Measurements from ENCODE around the gene GALNT9.
A peak's percentile ranks its signal among the peaks of the same experiment; 100 is the strongest.
"Not testable (repeated sequence)": the region's sequence is repeated elsewhere in the genome, so short reads cannot be mapped to it uniquely, and the experiment has no call there.

The GALNT9 gene

DNA sequence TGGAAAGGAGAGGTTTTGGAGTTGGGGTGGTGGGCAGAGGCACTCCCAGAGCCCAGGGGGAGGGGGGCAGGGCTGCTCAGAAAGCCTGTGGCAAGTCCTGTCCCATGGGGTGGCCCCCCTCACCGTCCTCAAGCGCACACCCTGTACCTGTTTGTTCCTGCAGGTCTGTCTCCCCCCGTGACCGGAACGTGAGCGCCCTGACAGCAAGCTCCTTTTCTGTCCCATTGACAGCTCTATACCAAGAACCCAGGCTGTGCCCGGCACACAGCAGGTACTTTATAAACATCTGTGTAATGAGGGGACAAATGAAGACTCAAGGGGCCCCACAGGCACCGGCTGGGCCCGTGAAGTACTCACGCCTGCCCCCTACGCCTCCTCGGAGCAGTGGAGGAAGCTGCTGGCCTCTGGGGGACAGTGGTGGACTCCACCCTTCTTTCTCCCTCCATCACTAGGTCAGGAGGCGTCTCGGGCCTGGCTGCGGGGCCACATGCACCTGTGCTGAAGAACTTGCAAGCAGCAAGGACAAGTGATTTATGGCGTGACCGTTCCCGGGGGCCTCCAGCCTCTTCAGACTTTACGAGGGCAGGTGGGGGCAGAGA is 65.8 kb downstream of the GALNT9 start:
- no peak for DNase-seq

DNA sequence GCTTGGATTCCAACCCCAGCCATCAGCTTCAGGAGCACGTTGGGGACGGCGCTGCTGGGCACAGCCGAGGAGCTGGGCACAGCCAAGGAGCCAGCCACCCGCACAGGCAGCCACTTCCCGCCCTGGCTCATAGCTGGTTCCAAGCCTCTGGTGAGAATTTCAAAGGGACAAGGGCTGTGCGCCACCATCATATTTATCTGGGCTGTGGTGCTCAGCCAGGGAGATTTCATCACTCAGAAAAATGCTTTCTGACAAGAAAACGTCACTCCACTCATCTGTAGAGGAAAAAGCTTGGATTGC is 66.4 kb downstream of the GALNT9 start:
- DNase-seq, result no peak

DNA sequence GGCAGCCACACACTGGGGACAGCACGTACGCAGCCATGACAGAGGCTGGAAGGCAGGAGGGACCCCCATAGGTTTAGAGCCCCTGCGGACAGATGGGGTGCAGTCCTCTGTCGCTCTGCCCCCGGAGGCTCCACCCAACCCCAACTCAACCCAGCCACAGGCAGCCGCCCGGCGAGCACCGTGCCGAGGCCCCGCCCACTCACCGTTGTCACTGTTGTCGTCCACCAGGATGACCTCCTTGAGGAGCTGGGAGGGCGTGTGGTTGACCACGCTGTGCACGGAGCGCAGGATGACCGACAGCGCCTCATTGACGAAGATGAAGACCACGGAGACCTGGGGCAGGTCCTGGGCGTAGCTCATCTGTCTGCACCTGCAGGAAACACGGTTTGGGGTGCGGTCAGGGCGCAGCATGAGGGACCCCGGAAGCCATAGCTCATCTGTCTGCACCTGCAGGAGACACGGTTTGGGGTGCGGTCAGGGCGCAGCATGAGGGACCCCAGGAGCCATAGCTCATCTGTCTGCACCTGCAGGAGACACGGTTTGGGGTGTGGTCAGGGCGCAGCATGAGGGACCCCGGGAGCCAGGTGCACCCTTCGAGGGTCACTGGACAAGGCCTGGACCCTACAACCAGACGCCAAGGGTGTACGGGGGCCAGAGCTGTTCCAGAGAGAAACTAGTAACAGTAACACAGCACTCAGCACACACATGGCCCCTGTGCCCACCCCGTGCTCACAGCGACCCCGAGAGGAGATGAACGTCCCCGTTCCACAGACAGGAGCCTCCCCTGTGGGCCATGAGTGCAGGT is 66.9 kb downstream of the GALNT9 start:
- DNase-seq, result no peak

- DNase-seq, result no peak
Measured at GRCh38 chr12:132261328-132262138, 67.9 kb downstream of the GALNT9 start.

GRCh38 chr12:132260721-132261120 is 68.7 kb downstream of the GALNT9 start:
- no peak for DNase-seq

DNA sequence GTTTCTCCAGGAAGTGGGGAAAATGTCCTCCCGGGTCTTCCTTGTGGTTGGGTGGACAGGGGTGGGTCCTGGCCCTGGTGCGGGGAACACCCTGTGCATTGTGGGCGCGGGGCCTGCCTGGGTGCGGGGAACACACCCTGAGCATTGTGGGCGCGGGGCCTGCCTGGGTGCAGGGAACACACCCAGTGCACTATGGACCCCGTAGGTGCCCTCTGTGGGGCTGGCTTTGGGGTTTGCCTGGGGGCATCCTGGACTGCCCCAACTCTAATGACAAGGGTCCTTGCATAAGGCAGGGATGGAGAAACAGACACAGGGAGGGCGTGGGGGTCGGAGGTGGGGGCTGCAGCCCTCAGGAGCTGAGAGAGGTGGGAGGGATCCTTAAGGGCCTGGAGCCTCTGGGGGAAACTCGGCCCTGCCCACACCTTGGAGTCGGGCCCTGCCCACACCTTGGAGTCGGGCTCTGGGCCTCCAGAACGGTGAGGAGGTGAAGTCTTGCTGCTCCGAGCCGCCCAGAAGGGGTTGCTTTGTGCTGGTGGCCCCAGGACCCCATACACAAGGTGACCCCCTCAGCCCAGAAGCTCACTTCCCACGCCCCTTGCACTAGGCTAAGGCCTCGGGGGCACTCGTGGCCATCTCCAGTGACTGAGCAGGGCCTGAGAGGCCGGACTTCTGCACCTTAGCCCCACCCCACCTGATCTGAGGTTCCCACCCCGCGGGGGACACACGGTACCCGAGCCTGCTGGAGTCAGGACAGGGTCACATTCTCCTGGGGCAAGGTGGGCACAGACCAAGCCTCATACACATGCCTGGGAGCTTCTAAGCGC is 69.3 kb downstream of the GALNT9 start:
- no peak for DNase-seq

DNA sequence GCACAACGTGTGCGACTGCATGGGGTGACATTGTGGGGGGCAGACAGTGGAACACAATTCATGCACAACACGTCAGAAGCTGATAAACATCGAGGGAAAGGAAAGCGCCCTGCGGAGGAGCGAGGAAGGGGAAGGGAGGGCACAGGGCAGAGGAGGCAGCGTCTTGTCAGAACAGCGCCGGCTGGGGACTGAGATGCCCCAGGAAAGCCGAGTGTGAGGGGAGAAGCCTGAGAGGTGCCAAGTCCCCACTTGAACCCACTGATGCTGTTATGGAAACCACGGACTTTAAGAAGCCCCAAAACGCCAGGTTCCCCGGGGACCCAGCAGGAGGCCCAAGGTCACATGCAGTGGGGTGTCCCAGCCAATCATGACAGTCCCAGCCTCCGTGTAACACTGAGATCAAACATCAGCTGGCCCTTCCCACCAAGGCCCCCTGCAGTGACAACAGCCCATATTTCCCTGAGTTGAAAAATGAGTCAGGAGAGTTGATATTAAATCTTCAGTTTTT is 70.0 kb downstream of the GALNT9 start:
- no peak for DNase-seq

DNA sequence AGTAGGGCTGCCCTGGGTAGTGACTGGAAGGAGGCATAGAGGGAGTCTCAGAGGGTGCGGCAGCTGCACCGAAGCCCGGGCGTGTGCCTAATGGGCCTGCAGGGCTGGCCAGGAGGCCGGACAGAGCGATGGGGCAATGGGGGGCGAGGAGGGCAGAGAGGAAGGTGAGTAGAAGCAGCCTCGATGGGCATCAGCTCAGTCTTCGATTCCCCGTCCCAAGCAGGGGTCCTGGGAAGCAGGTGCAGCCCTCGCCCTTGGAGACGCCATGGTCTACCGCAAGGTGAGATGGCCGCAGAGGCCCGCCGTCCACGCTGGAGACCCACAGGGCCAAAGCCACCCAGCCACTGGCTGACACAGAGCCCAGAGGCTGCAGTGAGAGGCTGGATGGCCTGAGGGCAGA is 70.8 kb downstream of the GALNT9 start:
- no peak for DNase-seq

GRCh38 chr12:132257955-132258490 is 71.4 kb downstream of the GALNT9 start:
- DNase-seq, result no peak

- DNase-seq, result no peak
Measured at GRCh38 chr12:132257206-132257954, 72.0 kb downstream of the GALNT9 start.

DNA sequence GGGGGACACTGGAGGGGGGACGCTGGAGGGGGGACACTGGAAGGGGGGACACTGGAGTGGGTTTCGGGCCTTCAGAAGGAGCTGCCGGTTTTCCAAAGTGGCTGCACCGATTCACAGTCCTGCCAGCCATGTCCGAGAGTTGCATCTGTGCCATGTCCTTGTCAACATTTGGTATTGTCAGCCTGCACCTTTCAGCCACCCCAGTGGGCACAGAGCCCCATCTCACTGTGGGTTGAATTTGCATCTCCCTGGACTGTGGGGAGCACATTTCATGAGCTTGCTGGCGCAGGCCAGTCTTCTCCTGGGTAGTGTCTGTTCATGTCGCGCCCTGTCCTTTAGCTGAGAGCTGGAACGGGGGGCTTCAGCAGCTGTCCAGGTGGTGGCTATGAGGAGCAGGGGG is 72.7 kb downstream of the GALNT9 start:
- no peak for DNase-seq

DNA sequence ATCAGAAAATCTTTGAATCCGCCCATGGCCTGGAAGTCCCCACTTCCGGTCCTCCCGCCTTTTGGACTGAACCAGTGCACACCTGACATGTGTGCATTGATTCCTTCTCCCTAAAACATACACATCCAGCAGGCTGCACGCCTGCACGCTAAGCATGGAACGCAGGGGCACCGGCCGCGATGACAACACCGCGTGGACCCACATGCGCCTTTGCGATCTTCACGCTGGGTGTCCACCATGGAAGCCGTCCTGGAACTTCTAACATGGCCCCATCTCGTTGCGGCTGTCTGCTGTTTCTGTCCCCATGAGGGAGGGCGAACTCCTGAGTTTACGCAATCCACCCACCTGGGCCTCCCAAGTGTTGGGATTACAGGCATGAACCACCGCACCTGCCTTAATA is 73.7 kb downstream of the GALNT9 start:
- DNase-seq, result no peak

DNA sequence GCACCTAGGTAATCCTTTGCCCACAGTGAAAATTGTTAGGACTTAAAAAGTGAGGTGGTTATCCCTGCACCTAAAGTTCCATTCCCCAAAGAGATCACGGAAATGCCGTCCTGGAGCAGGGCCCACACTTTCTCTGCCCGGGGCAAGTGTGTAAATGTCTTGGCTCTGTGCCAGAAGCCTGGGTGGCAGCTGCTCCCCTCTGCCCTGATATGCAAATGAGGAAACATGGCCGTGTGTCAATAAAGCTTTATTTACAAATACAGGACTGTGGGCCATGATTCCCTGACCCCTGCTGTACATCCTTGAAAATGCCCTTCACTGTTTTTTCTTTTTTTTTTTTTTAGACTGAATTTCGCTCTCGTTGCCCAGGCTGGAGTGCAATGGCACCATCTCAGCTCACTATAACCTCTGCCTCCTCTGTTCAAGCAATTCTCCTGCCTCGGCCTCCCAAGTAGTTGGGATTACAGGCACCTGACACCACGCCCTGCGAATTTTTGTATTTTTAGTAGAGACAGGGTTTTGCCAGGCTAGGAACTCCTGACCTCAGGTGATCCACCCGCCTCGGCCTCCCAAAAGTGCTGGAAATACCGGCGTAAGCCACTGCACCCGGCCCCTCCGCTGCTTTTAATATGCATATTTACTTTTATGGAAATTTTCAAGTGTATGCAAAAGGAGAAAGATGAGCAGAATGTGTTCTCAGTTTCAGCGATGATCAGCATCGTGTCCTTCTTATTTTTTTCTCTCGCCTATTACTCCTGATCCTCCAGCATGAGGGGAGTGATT is 75.5 kb downstream of the GALNT9 start:
- DNase-seq, result peak; percentile 69

- DNase-seq, result not testable (repeated sequence)
Measured at GRCh38 chr12:132252981-132253380, 76.4 kb downstream of the GALNT9 start.

DNA sequence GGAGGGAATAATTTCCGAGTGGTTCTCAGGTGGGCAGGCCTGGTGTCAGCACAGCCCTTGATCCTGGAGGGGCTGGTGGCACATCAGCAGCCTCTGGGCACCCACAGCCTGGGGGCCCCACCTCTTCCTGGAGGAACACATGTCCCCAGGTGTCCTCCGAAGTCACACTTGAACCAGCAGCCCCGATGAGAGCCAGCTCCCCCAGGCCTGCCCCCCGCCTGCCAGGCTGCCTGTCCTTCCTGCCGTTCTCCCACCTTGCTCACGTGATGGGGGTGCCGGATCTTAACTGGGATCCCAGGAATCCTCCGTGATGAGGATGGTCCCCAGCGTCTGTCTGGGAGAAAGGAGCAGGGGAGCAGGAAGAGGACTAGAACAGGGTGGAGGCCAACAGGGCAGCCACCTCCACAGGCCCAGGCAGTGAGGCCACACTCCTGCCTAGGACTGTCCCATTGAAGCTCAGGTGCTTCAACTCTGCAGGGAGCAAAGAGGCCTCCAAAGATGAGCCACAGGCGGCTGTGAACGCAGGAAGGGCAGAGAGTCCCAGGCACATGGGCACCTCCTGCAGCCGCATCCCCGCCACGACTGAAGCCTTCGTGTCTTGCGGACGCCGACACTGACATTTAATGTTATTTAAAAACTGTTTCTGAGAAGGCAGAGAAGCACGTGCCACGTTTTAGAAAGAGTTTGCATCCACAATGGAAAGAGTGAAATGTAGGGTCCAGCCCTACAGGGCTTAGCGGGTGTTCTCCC is 77.5 kb downstream of the GALNT9 start:
- no peak for DNase-seq

GRCh38 chr12:132251310-132251709 is 78.1 kb downstream of the GALNT9 start:
- no peak for DNase-seq

GRCh38 chr12:132250707-132251106 is 78.7 kb downstream of the GALNT9 start:
- DNase-seq, result no peak

GRCh38 chr12:132249689-132250478 is 79.5 kb downstream of the GALNT9 start:
- DNase-seq, result no peak

GRCh38 chr12:132248453-132249167 is 80.8 kb downstream of the GALNT9 start:
- DNase-seq, result no peak
